GM19023 (cell line): Measurements from ENCODE around the gene NCS1.
"Not testable (repeated sequence)": the region's sequence is repeated elsewhere in the genome, so short reads cannot be mapped to it uniquely, and the experiment has no call there.

Source experiments
- ATAC-seq: cut with Tn5 transposase; IDR thresholded peaks from one replicate; pipeline ENCODE4 v1.9.1; 2021; ENCODE audit warnings: mild to moderate bottlenecking, moderate library complexity; ENCODE audit not compliant: unreplicated experiment

NCS1 gene

DNA sequence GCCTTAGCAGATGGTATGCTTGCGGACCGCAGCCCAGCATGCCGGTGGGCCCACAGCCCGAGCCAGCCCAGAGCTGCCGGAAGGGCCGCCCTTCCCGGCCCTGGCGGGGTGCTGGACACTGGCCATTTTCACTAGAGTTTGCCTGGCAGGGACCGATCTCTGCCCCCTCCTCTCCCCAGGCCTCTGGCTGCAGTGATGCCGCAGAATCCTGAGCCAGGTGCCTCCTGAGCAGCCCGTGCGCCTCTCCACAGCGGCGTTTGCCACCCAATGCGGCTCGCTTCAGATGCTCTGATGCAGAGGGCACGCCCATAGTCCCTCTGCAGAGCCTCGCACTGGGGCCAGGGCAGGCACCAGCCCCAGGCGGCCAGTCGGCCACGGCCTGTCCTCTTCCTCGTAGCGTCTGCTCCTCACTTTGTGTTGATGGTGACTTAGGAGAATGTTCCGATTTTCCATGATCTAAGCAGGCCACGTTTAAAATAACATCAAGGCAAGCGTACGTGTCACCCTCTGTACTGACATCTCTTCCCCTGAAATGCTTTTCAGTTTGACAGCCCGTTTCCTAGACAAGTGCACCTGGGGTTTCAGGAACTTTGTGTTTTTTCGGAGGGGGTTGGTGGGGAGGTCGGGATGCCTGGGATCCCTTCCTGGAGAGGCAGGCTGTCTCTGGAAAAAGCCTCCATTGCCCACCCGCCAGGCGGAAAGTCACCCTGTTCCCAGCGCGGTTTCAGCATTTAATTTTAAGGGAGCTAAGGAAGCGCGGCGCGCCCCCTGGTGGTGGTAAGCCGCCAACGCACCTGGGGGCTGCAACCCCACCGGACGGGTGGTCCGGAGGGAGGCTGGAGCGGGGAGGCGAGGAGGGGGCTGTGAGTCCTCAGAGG lies 63.6 kb downstream of the NCS1 start:
- ATAC-seq: no peak

DNA sequence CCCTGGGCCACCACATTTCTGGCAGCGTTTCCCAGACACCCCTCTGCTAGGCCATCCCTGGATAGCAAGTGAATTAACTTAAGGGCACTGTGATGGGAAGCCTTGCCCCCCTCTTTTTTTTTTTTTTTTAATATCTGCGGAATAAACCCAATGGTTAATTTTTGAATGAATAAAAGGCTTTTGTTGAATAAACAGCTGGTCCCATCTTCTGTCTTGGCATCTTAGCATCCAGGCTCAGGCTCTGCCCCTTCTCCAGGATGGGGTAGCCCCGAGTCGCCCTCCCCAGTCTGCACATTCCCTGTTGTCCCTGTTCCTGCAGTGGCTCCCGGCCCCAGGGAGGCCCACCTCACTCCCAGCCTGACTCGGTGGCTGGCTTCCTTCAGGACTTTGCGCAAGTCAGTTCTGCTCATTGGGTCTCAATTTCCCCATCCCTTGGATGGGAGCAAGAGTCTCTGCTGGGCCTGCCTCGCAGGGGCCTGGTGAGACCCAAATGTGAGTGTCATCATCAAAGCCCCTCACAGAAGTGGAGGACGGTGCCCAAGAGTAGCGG lies 64.3 kb downstream of the NCS1 start:
- no peak for ATAC-seq

DNA sequence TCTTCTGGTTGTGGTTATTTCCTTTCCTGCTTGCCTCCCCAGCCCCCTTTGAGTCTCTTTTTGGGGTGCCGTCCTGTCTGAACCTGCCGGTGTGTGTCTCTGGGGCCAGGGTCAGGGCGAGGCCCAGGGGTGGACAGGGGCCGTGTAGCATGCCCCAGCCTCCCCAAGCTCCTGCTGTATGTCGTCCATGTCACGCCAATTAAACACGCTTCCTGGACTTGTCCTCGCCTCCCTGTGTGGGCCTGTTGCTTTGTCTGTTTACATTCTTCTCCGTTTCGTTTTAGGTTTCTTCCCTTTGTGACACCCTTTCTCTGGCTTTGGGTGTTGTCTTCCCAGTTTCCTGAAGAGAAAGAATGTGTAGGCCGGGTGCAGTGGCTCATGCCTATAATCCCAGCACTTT lies 64.9 kb downstream of the NCS1 start:
- ATAC-seq: no peak

DNA sequence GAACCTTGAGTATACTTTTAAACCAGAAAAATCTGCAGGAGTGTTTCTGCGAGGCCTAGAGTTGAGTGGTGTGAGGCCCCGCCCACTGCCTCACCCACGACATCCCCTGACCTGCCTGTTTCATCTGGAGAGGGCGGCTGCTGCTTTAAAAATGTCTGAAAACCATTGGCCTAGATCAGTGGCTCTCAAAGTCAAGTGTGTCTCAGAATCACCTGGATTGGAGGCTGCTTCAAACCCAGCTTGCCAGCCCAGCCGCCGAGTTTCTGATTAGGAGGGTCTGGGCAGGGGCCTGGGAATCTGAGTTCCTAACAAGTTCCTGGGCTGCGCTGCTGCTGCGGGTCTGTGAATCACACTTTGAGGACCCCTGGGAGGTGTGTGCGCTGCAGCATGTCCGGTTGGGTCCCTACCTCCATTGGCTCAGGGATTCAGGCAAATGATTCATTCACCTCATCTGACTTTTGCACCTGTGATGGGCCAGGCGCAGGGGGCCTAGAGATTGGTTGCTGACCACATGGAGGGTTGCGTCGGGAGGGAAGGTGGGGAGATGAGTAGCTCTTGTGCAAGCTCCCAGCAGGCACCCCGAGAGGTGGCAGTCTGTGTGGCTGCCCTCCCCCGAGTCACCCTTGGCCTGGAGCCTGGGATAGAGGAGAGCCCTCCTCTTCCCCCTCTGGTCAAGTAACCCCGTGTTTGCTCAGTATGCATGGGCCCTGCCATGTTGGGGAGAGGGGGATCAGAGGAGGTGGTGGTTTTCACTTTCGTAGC lies 65.7 kb downstream of the NCS1 start:
- ATAC-seq: no peak

DNA sequence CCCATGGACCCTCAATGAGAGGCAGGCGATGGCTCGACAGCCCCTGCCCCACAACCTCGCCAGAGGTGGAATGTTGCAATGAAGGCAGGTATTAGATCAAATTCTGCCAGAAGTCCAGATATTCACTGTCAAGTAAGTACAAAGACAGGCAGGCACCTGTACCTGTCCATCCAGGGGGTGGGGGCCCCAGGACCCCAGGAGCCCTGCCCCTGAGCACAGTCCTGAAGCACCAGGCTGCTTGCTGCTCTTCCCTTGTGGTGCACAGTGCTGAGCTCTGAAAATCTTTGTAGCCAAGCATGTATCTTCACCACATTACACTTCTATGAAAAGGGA lies 67.1 kb downstream of the NCS1 start:
- peak; percentile 6 for ATAC-seq

DNA sequence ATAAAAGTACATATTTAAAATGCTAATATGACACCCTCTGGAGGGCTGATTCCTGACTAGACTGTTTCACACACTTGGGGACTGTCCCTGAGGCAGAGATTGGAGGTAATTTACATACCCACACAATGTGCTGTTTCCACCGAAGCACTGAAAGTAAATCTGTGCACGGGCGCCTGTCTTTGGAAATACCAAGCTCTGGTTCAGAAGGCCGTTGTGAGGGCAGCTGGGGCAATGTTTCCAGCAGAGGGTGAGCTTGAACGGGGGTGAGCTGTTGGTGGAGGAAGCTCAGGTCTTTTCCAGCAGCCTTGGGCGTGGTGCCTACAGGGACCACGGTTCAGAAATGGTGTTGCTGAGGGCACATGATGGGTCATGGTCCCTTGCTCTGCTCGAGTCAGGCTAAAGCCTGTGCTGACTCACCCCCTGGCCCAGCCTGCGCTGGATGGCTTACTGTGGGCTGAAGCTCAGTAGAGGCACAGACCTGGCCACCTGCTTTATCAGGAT lies 67.6 kb downstream of the NCS1 start:
- peak; percentile 66 for ATAC-seq

DNA sequence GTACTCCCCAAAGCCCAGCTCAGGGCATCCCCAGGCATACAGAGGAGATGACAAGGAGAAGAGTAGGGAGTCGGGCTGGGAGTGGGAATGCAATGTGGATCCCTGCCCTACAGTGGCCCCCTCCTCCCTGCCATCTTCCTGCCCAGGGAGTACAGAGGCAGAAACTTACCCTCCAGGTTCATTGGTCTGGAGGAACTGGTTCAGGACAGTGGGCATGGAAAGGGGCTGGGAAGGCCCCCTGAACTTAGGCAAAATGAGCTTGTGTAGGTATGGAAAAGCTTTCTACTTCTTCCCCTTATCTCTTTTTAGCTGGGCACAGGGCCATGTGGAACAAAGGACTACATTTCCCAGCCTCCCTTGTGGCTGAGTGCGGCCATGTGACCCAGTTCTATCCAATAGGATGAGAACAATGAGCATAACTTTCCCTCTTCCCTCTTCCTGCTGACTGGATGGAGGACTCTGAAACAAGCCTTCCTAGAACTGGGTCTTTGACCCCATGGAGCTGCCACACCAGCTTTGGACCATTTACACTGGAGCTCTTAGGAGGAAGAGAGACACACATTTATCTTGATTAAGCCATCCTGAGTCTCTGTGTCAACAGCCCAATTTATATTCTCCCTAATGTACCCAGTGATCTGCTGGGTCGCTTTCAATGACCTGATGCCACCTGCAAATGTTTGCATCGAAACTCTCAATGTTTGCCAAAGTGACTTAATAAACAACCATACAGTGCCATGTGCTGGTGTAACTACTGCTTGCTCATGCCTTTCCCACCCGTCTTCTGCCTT lies 68.4 kb downstream of the NCS1 start:
- ATAC-seq: no peak

DNA sequence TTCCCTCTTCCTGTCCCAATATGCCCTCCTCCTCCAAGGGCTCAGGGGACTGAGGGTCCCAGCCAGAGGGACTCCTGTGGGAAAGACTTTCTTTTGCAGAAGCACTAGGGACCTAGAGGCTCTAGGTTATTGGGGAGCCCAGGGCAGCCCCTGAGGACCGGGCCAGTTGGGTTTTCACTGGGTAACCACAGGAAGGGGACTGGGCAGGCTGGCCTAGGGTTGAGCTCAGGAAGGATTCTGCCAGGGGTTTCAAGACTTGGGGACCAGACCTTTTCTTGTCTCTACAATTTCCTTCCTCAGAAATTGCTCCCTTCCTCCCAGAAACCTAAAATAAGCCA lies 69.0 kb downstream of the NCS1 start:
- ATAC-seq: no peak

DNA sequence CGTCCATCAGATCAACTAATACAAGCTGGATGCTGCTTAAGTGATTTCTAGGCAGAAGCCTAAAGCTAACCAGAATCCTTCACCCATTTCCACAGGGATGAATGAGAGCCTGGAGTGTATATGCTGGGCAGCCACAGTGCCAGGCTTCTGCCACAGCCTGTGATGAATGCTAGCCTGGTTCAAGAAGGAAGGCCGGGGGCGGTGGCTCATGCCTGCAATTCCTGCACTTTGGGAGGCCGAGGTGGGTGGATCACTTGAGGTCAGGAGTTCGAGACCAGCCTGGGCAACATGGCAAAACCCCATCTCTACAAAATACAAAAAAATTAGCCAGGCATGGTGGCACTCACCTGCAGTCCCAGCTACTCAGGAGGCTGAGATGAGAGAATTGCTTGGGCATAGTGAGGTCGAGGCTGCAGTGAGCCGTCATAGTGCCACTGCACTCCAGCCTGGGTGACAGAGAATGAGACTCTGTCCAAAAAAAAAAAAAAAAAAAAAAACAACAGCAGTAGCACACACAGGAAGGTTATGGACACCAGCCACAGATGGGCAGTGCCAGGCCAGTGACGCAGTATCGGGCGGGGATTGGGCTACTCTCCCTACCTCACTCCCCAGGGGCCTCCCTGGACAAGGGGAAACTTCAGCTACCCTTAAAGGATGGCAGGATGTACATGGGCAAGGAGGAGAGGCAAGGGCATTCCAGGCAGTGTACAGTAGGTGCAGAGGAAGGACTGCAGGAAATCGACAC lies 70.2 kb downstream of the NCS1 start:
- ATAC-seq: no peak

DNA sequence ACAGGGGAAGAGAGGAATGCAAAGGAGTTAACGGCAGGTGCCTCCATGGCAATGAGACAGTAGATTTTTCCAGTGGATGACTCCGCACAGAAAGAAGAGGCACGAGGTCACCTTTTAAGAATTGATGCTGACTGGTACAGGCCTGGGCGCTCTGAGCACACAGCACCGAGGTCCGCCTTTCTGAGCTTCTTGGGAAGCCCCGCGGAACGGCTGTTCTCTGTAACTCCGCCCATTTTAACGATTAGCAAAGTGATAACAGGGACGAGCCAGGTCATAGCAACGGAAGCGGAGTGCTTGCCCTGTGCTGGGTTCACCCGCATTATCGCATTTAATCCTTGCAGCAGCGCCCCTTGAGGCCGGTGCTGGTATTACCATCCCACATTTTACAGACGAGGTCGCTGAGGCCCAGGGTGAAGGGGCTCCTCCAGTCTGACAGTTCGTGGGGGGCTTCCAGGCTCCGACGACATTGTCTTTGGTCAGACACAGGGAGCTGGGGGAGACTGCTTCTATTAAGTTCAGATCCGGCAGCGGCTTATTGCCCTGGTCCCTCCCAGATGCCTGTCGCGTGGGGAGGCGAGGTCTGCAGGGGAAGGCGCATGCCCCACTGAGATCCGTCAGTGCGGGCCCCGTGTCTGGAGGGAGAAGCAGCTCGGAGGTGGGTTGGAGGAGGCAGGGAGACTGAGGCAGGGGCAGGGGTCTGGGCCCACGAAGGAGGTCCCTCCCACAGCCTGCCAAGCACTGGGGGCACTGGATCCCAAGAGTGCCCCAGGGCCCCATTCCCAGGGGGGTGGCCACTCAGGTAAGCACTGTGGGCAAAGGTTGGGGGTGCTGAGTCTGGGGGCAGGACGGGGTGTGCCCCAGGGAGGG lies 71.0 kb downstream of the NCS1 start:
- ATAC-seq: no peak

DNA sequence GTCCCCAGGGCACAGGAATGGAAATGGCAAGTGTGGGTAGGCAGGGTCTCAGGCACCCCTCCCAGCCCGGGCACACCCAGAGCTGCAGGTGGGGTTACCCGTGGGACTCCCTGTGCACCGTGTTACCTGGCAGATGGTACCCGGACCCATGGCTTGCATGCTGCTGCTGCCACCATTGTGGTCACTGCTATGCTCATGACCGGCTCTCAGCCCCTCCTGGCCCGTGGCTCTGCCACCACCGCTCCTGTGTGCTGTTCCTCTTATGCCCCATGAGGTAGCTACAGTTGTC lies 71.6 kb downstream of the NCS1 start:
- ATAC-seq: no peak

DNA sequence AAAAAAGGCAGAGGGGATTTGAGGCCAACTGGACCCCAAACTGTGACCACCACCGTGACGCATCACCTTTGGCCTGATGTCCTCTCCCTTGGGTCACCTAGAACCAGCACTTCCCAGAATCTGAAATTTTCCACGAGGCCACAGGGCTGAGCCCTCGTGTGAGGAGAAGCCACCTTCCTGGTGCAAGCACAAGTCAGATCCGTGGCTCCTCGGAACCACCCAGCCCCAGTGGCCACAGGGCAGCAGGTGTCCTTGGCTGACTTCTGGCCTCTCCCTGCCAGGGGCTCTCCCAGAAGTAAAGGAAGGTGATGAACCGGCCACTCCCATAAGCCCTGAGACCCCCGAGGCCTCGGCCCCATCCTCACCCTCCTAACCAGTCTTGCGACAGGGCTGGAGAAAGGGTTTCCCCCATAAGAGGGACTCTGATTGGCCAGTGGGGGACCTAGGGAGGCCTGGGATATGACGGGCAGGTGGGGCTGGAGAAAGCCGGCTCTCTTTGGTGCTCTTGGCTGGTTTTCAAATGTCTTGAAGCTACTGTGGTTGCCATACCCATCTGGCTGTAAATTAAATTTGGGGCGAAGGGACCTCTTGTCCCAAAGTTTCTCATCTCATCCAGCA lies 72.5 kb downstream of the NCS1 start:
- no peak for ATAC-seq

DNA sequence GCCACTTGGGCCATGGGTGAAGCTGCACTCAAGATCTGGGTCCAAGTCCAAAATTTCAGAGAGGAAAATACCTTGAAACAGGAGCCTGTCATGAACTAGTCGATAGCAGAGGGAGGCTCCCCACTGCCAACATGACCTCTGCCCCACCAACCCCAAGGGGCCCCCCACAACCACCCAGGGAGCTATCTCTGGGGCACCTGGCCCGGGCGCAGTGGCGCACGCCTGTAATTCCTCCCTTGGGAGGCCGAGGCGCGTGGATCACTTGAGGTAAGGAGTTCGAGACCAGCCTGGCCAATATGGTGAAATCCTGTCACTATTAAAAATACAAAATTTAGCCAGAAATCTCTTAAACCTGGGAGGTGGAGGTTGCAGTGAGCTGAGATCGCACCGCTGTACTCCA lies 73.3 kb downstream of the NCS1 start:
- no peak for ATAC-seq

DNA sequence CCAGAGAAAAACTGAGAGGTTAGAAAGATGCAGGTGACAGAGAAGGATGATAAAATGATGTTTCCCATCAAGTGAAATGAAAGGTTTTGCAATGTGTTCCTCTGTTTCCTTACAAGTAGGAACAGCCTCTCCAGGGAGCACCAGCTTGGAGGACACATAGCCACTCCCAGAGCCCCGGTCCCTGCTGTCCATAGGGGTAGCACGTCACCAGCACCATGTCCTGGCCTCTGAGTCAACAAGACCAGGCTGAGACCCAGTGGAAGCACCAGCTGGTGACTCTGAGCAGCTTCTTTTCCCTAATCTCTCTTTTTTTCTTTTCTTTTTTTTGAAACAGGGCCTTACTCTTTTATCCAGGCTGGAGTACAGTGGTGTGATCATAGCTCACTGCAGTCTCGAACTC lies 73.9 kb downstream of the NCS1 start:
- ATAC-seq: no peak

DNA sequence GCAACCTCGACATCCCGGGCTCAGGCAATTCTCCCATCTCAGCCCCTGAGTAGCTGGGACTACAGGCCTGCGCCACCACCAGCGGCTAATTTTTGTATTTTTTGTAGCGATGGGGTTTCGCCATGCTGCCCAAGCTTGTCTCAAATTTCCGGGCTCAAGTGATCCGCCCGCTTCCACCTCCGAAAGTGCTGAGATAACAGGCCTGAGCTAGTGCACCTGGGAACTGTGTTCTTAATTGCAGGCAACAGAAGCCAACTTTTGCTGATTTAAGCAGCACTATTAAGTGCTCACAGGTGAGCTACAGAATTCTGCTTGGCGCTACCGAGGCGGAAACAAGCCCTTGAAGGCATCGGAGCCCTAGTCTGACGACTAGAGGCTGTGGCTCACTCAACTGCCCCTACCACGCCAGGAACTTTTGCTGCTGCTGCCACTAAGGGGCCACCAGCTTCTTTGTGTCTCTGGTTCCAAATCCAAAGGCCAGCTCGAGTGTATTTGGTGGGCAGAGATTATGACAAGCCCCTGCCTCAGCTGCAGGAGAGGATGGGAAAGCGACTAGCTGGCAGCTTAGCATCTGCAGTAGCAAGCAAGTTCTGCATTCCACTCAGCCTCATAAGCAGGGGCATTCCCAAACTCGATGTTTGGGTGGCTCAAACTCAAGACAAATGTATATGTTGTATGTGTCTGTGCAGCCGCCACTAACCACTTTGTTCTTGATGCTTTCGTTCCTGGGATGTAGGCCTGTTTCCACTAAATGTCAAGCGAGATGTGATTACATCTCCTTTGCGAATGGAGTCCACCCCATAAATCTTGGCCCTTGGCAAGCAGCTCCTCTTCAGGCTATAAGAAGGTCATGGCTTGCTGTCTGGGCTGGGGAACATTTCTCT lies 82.8 kb downstream of the NCS1 start:
- no peak for ATAC-seq

DNA sequence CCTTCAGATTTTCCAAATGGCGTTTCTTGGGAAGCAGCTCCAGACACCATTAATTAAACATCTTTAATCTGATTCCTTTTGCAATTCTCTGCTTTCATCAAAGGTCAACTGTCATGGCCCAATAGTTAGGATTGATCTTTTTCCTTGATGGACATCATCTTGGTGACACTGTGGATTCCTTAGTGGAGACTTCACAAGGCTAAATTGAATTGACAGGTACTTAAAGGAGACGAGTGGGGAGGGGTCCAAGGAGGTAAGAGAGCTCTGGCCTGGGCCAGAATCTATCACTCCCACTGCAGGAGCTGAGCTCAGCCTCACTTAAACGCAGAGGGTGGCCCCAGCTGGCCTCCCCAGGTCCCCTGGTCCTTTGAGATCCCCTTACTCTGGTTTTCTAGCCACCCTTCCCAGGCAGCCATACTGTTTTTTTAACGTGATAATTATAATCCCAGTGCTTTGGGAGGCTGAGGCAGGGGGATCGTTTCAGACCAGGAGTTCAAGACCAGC lies 83.5 kb downstream of the NCS1 start:
- no peak for ATAC-seq

DNA sequence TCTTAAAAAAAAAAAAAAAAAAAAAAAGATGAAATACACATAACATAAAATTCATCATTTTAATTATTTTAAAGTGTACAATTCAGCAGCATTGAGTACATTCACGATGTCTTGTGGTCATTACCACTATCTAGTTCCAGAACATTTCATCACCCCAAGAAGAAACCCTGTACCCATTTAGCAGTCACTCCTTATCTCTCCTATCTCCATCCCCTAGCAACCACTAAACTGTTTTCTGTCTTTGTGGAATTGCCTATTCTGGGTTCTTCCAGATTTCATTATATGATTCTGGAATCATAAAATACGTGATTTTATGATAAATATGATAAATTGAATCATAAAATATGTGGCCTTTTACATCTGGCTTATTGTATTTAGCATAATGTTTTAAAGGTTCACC lies 84.4 kb downstream of the NCS1 start:
- no peak for ATAC-seq

DNA sequence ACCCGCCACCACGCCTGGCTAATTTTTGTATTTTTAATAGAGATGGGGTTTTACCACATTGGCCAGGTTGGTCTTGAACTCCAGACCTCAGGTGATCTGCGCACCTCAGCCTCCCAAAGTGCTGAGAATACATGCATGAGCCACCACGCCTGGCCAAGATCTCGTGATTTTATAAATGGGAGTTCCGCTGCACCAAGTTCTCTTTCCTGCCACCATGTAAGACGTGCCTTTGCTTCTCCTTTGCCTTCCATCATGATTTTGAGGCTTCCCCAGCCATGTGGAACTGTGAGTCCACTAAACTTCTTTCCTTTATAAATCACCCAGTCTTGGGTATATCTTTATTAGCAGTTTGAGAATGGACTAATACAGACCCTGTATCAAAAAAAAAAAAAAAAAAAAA lies 85.9 kb downstream of the NCS1 start:
- not testable (repeated sequence) for ATAC-seq
